Mucosa of descending colon (tissue), 3 donors: ENCODE measurements around the gene STX1B. TPM values are rescaled to one million over a fixed set of nuclear protein-coding genes. Genes with fewer than 3 reads are reported as not detected.

Experiments
- ATAC-seq: fragments of 200-7000 bp; cut with Tn5 transposase; one replicate; pipeline ENCODE4 v1.9.1; 2020; ENCODE audit warnings: mild to moderate bottlenecking, moderate library complexity
- DNase-seq, 3 donors: peaks; one replicate each; pipeline ENCODE4 v3.0.0-alpha.2; 2020
- H3K36me3 ChIP-seq: fragments of 200-600 bp; one replicate; pipeline ENCODE4 v1.8.0; 2021; ENCODE audit warnings: low read depth, mild to moderate bottlenecking
- H3K4me1 ChIP-seq: fragments of 200-600 bp; one replicate; pipeline ENCODE4 v1.8.0; 2021; ENCODE audit warnings: low read depth, mild to moderate bottlenecking
- H3K4me3 ChIP-seq: fragments of 200-600 bp; one replicate; pipeline ENCODE4 v1.8.0; 2021; ENCODE audit warnings: mild to moderate bottlenecking
- H3K9me3 ChIP-seq: fragments of 200-600 bp; one replicate; pipeline ENCODE4 v1.8.0; 2021; ENCODE audit warnings: mild to moderate bottlenecking
- intact Hi-C, 2 donors: fragments of 100-400 bp; cut with DNase I in 1 of 2; cut with micrococcal nuclease in 1 of 2; formaldehyde crosslinking; loops; one replicate each; pipeline versions ENCODE4 v1.11.0 to v1.11.1; 2022; cut with DNase I, micrococcal nuclease
- total RNA-seq, 3 donors: library from RNA; stranded (reverse); fragmentation: NEBNext Ultra II Directional in 2 of 3; extraction: Animal tissue kit (Norgen Biotek cat#: 25700) in 2 of 3; gene quantifications; one replicate each; pipeline versions ENCODE4 v1.2.1 to v1.2.4, GENCODE V29; 2021 to 2023
- TF ChIP-seq, protein P1 (sequence below): fragments of 200-600 bp; IDR thresholded peaks from one replicate; pipeline ENCODE4 v1.8.0; 2022; ENCODE audit warnings: antibody characterized with exemption, mild to moderate bottlenecking
- donor health status: DM: no; HTN: no; CAD: no; lungs with moderate emphysema.
- donor health status: DM: no; HTN: no; CAD: no.
- donor health status: DM: no; HTN: yes; CAD: no.

Gene STX1B
- total RNA-seq, 3 donors from 2014 or later, result 0.14 to 2.8 (median 0.84) TPM

DNA sequence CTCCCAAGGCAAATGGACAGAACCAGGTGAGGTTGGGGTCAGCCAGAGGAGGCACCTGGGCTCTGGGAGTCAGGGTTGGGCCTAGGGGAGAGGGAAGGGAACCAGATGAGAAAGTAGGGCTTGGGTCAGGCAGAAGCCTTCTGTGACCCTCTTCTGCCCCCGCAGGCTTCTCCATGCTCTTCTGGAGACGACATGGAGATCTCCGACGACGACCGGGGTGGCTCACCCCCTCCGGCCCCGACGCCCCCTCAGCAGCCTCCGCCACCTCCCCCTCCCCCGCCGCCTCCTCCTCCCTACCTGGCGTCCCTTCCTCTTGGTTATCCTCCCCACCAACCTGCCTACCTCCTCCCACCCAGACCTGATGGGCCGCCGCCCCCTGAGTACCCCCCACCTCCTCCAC, 45.0 kb downstream of the STX1B start:
- Histone ChIP-seq H3K4me3 (no peak overlapping the region), H3K4me1 (no peaks in the 10 kb centered on the region), H3K9me3 (no peaks in the 10 kb centered on the region), H3K36me3 (peaks cover 11% of the 10 kb centered on the region)
- intact Hi-C loops, result no loop called here
- TF ChIP-seq, protein P1, sequence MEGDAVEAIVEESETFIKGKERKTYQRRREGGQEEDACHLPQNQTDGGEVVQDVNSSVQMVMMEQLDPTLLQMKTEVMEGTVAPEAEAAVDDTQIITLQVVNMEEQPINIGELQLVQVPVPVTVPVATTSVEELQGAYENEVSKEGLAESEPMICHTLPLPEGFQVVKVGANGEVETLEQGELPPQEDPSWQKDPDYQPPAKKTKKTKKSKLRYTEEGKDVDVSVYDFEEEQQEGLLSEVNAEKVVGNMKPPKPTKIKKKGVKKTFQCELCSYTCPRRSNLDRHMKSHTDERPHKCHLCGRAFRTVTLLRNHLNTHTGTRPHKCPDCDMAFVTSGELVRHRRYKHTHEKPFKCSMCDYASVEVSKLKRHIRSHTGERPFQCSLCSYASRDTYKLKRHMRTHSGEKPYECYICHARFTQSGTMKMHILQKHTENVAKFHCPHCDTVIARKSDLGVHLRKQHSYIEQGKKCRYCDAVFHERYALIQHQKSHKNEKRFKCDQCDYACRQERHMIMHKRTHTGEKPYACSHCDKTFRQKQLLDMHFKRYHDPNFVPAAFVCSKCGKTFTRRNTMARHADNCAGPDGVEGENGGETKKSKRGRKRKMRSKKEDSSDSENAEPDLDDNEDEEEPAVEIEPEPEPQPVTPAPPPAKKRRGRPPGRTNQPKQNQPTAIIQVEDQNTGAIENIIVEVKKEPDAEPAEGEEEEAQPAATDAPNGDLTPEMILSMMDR, result no peak
- no peak for ATAC-seq
- DNase-seq, result no peak

DNA sequence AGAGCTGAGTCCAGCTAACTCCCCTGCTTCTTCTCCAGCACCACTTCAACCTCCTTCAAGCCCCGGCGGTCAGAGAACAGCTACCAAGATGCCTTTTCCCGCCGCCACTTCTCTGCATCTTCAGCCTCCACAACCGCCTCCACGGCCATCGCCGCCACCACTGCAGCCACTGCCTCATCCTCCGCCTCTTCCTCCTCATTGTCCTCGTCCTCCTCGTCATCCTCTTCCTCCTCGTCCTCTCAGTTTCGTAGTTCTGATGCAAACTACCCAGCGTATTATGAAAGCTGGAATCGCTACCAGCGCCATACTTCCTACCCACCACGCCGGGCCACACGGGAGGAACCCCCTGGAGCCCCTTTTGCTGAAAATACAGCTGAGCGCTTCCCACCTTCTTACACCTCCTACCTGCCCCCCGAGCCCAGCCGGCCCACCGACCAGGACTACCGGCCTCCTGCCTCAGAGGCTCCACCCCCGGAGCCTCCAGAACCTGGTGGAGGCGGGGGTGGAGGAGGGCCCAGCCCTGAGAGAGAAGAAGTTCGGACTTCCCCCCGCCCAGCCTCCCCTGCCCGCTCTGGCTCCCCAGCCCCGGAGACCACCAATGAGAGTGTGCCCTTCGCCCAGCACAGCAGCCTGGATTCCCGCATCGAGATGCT, 45.7 kb downstream of the STX1B start:
- Histone ChIP-seq H3K9me3 (no peaks in the 10 kb centered on the region), H3K4me1 (no peaks in the 10 kb centered on the region), H3K36me3 (peaks cover 11% of the 10 kb centered on the region), H3K4me3 (no peak overlapping the region)
- DNase-seq (no peak), ATAC-seq (no peak)
- TF ChIP-seq, protein P1, result no peak
- intact Hi-C loops, result no loop called here

DNA sequence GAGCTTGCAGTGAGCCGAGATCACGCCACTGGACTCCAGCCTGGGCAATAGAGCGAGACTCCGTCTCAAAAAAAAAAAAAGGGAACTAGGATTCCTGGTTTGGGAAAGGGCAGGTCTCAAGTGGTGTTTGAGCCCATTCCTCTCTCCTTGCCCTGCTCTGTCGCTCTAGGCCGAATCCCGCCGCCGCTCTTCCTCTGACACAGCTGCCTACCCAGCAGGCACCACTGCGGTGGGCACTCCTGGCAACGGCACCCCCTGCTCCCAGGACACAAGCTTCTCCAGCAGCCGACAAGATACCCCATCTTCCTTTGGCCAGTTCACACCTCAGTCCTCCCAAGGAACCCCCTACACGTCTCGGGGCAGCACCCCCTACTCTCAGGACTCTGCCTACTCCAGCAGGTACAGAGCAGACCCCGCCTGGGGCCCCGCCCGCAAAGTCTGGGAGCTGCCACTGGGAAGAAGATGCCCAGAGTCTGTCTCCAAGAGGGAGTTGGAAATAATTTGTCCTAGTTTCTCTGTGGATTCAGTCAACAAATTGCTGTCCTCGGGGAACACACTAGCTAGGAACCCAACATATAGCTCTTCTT, 46.4 kb downstream of the STX1B start:
- TF ChIP-seq, protein P1, result no peak
- intact Hi-C loops, result no loop called here

DNA sequence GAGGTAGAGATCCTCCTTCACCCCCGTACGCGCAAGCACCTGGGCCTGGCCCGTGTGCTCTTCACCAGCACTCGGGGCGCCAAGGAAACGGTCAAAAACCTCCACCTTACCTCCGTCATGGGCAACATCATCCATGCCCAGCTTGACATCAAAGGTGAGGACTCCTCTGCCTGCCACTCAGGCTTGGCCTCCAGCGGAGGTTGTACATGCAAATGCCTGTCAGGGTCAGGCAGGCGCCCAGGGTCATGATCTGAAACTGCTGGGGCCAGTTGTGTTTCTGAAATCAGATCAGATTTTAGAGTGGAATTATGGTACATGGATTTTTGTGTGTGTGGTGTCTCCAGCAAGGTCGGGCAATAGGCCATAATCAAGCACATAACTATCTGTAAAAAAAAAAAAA, 49.1 kb downstream of the STX1B start:
- no peaks in the 10 kb centered on the region for H3K9me3 ChIP-seq
- H3K4me1 ChIP-seq, result peaks cover 9% of the 10 kb centered on the region
- peaks cover 11% of the 10 kb centered on the region for H3K36me3 ChIP-seq
- ATAC-seq (no peak), DNase-seq (no peak)
- H3K4me3 ChIP-seq, result no peak overlapping the region
- intact Hi-C loops, result no loop called here
- TF ChIP-seq, protein P1, result no peak

More for the DNA sequence above, 46.4 kb downstream of the STX1B start:
- DNase-seq (no peak), ATAC-seq (no peak)
- peaks cover 11% of the 10 kb centered on the region for H3K36me3 ChIP-seq
- no peaks in the 10 kb centered on the region for H3K9me3 ChIP-seq
- no peak overlapping the region for H3K4me3 ChIP-seq
- H3K4me1 ChIP-seq, result peaks cover 2% of the 10 kb centered on the region

DNA sequence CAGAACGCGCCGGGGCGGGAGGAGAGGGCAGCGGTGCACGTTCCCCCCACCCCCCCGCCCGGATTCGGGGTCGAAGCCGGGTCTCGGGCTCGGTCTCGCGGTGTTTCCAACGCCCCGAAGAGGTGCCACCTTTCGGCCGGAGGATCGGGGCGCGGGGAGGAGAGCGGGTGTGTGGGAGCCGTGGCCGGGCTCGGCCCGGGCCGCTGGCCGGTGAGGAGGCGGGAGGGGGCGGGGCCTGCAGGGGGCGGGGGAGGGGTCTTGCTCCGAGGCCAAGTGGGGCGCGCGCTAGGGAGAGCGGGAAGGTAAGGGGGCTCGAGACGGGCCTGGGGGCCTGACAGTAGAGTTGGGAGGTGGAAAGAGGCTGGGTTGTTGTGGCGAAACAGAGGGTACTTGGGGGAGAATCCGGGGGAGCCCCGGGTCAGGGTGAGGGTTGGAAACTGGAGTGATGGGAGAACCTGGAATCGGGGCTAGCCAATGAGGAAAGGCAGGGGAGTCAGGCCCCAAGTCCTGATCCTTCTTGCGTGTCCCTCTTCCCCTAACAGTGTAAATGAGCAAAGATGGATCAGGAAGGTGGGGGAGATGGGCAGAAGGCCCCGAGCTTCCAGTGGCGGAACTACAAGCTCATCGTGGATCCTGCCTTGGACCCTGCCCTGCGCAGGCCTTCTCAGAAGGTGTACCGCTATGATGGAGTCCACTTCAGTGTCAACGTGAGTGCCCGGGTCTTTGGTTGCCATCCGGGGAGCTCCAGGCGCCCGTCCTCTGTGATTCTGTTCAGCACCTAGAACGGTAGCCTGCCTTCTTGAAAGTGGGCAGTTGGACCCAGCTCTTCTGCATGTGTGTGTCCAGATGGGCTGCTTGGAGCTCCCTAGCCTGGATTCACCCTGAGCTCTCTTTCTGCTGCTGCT, 52.0 kb downstream of the STX1B start:
- Histone ChIP-seq H3K9me3 (no peaks in the 10 kb centered on the region), H3K4me3 (peak overlapping the region; percentile 74), H3K4me1 (peaks cover 10% of the 10 kb centered on the region), H3K36me3 (peaks cover 5% of the 10 kb centered on the region)
- peak; percentile 13 for ATAC-seq
- DNase-seq, result peak in 1 of 3 donors; percentile 70
- intact Hi-C loops, result no loop called here
- TF ChIP-seq, protein P1, result no peak
